Middle frontal gyrus (tissue), 1 donor: ENCODE results near the gene CRIM1.
A peak's percentile ranks its signal among the peaks of the same experiment; 100 is the strongest.
"Not testable (repeated sequence)": the region's sequence is repeated elsewhere in the genome, so short reads cannot be mapped to it uniquely, and the experiment has no call there.

Experiments
- DNase-seq: peaks from one replicate; pipeline ENCODE4 v3.0.0-alpha.2; 2015; ENCODE audit warnings: low spot score; ENCODE audit errors: extremely low spot score

CRIM1 gene, protein sequence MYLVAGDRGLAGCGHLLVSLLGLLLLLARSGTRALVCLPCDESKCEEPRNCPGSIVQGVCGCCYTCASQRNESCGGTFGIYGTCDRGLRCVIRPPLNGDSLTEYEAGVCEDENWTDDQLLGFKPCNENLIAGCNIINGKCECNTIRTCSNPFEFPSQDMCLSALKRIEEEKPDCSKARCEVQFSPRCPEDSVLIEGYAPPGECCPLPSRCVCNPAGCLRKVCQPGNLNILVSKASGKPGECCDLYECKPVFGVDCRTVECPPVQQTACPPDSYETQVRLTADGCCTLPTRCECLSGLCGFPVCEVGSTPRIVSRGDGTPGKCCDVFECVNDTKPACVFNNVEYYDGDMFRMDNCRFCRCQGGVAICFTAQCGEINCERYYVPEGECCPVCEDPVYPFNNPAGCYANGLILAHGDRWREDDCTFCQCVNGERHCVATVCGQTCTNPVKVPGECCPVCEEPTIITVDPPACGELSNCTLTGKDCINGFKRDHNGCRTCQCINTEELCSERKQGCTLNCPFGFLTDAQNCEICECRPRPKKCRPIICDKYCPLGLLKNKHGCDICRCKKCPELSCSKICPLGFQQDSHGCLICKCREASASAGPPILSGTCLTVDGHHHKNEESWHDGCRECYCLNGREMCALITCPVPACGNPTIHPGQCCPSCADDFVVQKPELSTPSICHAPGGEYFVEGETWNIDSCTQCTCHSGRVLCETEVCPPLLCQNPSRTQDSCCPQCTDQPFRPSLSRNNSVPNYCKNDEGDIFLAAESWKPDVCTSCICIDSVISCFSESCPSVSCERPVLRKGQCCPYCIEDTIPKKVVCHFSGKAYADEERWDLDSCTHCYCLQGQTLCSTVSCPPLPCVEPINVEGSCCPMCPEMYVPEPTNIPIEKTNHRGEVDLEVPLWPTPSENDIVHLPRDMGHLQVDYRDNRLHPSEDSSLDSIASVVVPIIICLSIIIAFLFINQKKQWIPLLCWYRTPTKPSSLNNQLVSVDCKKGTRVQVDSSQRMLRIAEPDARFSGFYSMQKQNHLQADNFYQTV

DNA sequence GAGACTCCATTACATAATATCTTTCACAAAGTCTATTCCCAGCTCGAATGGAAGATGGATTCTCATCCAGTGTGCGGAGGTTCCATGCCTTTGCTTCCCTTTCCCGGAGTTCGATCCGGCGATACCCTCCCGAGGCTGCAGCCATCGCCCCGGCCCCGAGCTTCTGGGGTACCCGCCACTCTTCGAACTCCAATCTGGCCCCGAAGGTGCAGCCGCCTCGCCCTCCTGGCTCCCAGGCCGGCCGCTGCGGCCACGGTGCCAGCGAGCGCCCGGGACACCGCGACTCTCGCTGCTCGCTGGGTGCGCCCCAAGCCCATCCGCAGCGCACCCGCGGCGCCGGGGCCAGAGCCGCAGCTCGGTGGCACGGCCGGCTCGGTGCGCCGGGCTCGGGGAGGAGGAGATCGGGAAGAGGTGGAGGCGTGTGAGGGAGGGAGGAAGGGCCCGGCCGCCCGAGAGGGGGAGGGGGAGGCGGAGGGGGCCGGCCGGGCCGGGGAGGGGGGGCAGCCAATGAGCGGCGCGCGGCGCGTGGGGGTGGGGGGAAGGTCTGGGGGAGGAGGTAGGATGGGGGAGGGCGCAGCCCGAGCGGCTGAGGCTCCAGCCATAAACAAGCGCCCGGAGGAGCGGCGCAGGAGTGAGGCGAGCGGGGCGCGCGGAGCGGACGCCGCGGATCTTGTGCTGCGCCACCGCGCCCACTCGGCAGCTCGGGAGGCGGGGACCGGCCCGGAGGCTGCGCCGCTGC lies at the start of gene CRIM1:
TSS of gene CRIM1 (plus strand) at position 628 of the 739 bp plus-strand sequence. CDS start 515 bp downstream, outside the sequence.
- peak; percentile 36 for DNase-seq

DNA sequence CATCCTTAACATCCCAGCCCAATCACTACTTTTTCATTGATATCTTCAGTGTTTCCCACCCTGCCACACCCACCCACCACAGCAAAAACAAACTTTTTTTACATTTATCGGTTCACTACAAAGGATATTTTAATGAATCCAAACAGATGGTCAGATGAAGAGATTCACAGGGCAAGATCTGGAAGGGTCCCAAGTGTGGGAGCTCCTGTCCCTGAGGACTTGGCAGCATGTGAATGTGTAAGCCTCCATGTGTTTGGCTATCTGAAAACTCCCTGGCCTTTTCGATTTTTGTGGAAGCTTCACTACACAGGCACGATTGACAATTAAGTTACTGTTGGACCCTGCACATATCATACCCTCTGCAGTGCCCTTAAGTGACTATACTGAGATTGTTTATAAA lies 48.1 kb upstream of the CRIM1 start:
- no peak for DNase-seq

DNA sequence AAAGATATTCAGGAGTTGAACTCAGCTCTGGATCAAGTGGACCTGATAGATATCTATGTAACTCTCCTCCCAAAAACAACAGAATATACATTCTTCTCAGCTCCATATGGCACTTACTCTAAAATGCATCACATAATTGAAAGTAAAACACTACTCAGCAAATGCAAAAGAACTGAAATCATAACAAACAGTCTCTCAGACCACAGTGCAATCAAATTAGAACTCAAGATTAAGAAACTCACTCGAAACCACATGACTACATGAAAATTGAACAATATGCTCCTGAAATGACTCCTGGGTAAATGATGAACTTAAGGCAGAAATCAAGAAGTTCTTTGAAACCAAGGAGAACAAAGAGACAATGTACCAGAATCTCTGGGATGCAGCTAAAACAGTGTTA lies 45.1 kb upstream of the CRIM1 start:
- DNase-seq: not testable (repeated sequence)

DNA sequence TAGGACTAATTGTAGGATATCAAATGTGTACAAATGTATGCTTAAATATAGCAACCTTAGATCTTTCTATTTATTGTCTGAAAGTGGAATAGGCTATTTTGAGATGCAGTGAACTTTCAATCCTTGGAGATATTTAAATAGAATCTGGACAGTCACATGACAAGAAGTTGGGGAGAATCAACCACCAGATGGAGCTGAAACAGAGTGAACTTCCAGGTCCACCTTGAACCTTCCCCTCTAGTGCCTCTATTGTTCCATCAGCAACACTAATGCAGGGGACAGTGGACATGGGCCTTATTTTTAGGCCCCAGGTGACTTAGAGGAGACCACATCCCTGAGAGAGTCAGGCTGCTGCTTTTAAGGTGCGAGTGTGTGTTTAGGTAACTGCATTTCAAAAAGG lies 37.0 kb upstream of the CRIM1 start:
- no peak for DNase-seq

DNA sequence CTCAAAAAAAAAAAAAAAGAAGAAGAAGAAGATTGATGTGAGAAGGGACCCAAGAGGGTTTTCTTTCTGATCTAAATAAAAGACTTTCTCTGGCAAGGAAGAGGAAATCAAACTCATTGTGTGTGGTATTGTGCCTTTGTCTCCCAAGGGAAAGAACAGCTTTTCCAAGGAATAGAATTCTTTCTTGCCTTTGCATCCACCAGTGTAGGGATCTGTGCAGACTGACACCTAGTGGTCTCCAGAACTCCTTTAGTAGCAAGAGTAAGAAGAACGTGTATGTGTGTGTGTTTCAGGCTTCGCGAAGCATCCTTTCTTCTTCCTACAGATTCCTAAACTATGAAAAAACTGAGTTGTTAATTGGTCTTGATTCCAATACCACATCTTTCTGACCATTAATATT lies 33.5 kb upstream of the CRIM1 start:
- no peak for DNase-seq

DNA sequence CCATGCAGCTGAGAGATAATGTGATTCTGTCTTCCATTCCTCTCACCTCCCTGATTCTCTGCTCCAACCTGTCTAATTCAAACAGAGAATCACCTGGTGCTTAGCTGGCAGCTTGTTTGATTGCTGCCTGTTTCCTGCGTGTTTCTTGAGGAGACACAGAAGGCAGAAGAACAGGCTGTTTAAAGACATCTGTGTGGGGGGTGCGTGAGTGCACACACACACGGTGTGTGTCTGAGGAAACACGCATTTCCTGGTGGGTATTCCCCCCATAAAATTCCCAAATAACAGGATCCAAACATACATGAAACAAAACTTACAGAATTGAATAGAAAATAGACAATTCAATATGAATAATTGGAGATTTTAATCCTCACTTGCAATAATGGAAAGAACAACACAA lies 29.3 kb upstream of the CRIM1 start:
- DNase-seq: no peak

DNA sequence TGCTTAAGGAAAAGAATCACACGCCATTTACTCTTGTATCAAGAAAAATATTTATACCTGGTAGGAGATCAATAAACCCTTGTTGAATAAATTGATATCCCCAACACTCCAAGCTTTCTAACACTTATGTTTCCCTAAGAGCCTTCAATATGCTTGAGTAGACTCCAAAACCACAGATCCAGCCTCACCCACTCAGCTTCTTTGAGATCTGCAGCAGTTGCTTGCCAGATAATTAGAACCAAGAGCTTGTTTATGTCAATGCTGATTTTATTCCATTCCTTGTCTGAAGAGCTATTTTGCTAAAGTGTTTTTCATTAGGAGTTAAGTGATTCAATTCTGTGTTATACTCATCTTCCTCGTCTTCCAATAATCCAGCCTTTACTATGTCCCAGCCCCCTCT lies 26.3 kb upstream of the CRIM1 start:
- DNase-seq: no peak

DNA sequence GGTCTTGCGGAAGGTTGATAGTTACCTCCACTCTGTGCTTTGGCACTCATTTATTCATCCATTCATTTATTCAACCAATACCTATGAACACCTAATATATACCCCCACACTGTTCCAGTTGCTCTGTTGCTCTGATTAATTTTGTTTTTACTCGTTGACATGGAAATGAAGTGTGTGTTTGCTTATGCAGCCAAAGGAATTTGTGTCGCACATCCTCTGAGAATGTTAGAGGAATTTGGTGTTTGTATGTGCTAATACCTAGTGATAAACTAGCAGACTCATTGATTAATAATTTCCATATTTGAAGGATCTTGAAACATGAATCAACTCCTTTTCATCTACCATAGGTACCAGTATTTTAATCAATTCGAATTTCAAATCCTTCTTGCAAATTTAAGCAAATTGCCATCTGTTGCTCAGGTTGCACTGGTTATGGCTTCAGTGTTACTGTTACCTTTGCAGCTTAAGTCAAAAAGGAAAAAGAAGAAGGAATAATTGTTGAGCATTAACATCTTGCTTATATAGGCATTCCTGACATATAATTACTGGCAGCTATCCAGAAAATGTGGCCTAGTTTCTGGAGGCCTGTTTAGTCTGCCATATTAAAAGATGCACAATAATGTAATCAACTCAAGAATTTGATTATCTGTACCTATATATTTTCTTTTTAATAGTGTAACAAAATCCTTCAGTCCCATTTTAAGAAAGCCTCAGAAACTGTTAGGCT lies 25.7 kb upstream of the CRIM1 start:
- DNase-seq: no peak

DNA sequence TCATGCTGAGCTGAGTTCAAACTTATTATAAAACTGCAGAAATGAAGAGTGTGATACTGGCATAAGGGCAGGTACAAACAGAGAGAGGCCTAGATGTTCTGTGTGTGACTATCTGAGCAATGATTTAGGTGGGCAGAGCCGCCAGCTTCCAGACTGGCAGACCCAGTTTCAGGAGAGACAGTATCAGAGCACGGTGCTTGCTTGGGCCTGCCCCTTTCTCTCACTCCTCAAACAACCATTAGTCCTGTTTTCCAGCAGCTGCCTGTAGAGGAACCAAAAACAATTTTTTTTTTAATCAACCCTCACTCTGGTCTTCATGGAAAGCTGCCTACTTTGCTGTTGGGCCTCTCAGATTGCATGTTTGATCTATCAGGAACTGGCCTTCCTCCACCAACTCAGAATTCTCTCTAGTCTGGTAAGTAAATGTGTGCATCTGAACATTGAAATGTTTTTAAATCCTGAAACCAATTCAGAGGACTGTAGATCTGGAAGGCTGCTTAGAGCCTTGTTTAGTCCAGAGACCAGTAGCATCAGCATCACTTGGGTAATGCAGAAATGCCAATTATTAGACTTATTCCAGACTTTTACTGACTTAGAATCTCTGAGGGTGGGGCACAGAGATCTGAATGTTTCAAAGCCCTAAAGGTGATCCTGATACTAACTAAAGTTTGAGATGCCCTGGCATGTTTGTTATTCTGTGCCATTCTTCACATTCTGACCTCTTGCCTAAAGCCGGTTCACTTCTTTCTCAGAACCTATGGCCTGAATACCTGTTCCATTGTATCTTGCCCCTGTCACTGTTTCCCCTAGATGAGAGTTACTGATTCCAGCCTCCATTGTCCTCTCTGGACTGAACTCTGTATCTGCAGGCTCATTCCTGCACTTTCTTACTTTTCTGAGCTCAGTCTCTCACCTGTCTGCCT lies 24.8 kb upstream of the CRIM1 start:
- no peak for DNase-seq

DNA sequence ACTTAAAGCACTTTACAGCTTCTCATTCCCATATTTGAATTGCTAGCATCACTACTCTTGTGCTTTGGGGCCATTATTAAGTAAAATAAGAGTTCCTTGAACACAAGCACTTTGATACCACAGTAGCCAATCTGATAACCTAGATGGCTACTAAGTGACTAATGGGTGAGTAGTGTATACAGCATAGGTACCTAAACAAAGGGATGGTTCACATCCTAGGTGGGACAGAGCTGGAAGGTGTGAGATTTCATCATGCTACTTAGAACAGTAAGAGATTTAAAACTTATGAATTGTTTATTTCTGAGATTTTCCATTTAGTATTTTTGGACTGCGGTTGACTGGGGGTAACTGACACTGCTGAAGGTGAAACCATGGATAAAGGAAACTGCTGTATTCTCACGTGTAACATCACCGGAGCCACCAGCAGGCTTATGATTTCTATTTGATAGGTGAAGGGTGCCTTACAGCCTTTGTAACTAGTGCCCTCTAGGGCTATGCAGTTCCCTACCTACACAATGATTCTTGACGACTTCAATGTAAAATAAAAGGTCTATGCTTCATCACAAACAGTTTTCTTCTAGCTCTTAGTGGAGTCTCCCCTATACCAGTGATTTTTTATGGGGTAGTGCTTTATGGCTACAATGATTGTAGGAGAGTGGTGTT lies 22.1 kb upstream of the CRIM1 start:
- no peak for DNase-seq

DNA sequence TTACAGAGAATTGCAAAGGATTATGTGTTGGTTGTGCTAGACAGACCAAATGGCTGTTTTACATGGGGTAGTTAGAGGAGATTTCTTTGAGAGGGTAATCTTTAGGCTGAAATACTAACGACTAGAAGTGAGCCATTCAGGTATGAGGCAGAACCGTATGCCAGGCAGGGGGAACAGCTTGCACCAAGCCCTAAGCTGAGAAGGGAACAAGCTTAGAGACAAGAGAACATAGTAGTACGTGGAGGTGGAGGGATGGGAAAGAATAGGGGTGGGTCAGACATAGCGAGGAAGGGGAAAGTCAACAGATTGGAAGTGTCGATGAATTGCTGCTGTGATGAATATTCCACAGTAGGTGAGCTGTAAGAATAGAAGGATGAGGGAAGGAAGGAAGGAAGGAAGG lies 20.0 kb upstream of the CRIM1 start:
- DNase-seq: no peak

DNA sequence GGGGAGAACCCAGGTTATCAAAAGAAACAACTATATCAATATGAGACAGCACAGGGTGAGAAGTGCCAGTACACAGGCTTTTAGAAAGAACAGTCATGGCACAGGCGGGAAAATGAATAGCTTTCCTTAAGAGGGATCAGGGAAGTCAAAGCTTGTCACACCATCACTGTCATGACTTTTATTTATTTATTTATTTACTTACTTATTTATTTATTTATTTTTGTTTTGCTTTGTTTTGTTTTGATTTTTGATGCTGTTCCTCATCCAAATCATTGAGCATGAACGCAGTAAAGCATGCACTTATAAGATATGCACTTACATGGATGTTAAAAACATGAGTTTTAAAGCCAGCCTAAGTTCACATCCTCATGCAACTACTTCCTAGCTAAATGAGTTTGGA lies 19.3 kb upstream of the CRIM1 start:
- no peak for DNase-seq

DNA sequence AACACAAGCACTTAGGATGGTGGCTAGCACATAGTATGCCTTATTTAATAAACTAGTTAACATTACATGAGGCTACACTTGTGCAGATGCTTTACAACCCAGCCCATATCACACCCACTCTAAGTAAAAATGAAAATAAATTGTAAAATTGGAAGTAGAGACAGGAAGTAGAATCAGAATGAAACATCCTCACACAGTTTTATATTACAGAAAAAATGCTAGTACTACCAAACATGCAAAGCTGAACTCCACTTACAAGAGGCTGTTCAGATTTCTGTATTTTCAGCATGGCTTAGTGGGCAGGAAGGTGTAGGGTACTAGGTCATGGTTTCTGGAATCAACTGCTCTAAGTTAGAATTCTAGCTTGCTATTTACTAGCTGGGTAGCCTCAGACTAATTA lies 18.2 kb upstream of the CRIM1 start:
- no peak for DNase-seq

DNA sequence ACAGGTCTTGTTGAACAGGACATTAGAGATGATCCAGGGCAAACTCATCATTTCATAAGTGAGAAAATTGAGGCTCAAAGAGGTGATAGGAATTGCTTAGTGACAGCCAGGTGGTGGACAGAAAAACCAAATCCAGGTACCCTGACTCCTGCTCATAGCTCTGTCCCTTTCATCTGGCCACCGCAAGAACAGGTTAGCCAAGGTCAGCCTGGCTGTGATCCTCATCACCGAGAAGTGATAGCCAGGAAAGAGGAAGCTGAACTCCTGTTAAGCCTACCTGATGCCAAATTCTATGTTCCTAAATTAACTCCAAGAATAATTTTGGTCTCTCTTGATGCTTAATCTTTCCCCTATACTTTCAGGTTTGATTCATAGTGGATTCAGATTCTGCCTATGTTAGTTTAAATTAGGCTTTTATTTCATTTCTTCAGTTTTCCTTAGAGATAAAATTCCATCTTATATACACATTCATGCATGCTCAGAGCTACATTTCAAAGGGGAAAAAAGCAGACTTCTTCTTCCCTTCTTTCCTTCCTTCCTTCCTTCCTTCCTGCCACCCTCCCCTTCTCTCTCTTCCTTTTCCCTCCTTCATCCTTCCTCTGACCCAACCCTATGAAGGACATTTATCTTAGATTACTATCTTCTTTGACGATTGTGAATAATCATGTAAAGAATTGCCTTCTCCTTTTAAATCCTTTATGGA lies 17.3 kb upstream of the CRIM1 start:
- no peak for DNase-seq

DNA sequence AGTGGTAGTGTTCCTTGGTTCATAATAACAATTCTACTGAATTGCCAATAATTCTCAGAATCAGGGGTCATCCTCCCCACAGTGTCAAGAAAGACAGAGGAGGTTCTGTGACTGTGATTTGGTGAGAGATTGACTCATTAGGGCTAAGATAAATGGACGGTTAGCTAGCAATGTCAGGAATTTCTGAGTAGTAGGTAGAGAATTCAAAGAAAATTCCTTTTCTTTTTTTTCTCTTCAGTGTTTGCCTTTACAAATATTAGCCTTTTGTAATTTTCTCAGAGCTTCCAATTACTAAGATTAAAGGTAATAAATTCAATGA lies 16.8 kb upstream of the CRIM1 start:
- no peak for DNase-seq

DNA sequence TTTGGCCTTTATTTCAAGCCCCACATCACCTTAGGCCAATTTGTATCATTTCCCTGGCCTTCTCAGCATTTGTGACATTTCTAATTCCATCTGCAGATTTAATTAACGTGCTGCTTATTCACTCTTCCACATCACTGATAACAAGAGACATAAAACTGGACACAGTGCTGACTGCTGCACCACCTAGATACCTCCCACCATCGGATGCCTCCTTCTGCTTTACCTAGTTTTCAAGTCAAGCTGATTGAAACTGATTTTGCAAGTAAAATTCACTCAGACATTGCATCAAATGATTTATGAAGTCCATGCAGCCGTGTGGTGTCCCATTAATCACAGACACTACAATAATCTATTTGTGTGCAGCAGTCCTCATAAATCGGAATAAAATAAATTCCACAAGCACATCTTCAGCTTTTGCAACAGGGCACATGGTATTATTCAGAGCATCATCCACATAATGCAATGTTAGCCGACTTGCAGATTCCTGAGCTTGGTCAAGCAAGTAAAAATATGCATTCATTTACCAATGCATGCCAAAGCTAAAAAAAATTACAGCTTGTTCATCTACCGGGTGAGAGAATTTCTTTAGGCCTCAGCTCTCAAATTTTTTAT lies 15.9 kb upstream of the CRIM1 start:
- no peak for DNase-seq

DNA sequence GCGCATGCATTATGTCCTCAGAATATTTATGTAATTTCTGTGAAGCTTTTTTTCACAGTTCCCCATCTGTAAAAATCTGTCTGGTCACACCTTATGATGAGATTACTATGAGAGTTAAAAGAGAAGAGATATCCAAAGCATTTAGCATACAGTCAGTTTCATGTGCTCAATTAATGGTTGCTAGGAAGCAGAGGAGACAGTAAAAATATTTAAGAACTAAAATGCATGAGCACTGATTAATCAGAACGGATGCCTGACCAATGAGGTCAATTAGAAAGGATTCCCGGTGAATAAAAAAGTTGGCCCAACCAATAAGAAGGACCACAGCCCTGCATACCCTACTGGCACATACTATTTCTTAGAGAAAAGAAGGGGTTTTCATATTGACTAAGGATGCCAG lies 12.0 kb upstream of the CRIM1 start:
- no peak for DNase-seq

DNA sequence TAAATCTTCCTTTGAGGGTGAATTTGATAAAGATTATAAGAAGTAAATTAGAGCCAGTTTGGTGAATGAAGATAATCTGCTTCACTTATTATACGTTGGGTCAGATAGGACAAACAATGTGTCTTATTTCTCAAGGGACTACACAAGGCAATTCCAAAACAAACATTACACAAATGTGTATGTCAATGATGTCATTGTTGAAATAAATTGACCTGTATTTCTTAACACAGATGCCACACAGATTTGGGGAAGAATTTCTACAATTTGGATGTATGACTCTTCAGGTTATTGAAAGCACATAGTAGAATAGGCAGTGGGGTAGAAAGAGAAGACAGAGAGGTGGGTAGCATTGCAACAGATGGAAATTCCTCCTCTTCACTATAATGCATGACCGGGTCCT lies 6.9 kb upstream of the CRIM1 start:
- DNase-seq: no peak
